Neutrophil (primary cell): ENCODE data around the gene PASD1.

Experiments
- H3K27ac ChIP-seq: fragments of 200-600 bp; sonication (generic); 2 replicates; pipeline ENCODE4 v1.5.1; 2016; ENCODE audit warnings: mild to moderate bottlenecking, moderate library complexity
- H3K27me3 ChIP-seq: fragments of 200-600 bp; sonication (generic); 2 replicates; pipeline ENCODE4 v1.6.0; 2016; ENCODE audit warnings: mild to moderate bottlenecking
- H3K36me3 ChIP-seq: fragments of 200-600 bp; sonication (generic); 2 replicates; pipeline ENCODE4 v1.5.1; 2017
- H3K4me1 ChIP-seq, 2 experiments: fragments of 200-600 bp in 1 of 2; sonication (generic) in 1 of 2; 1 replicate in 1 of 2; 2 replicates in 1 of 2; pipeline versions ENCODE4 v1.5.1 to v1.6.1; 2013 to 2016; ENCODE audit warnings: low read depth in 1 of 2, low read length in 1 of 2, mild to moderate bottlenecking in 1 of 2, moderate library complexity in 1 of 2; ENCODE audit not compliant: control insufficient read depth in 1 of 2, insufficient read depth in 1 of 2
- H3K4me3 ChIP-seq, 2 experiments: fragments of 200-600 bp in 1 of 2; sonication (generic) in 1 of 2; 1 replicate in 1 of 2; 2 replicates in 1 of 2; pipeline ENCODE4 v1.5.1; 2013 to 2016; ENCODE audit warnings: low read depth in 1 of 2, low read length in 1 of 2, mild to moderate bottlenecking in 1 of 2, moderate library complexity in 1 of 2
- H3K9me3 ChIP-seq: fragments of 200-600 bp; sonication (generic); 2 replicates; pipeline ENCODE4 v1.5.1; 2016
- TF ChIP-seq, protein P1 (sequence below): fragments of 200-600 bp; sonication (generic); IDR thresholded peaks from 2 replicates; pipeline ENCODE4 v1.5.1; 2016; ENCODE audit warnings: antibody characterized with exemption

Gene PASD1

DNA sequence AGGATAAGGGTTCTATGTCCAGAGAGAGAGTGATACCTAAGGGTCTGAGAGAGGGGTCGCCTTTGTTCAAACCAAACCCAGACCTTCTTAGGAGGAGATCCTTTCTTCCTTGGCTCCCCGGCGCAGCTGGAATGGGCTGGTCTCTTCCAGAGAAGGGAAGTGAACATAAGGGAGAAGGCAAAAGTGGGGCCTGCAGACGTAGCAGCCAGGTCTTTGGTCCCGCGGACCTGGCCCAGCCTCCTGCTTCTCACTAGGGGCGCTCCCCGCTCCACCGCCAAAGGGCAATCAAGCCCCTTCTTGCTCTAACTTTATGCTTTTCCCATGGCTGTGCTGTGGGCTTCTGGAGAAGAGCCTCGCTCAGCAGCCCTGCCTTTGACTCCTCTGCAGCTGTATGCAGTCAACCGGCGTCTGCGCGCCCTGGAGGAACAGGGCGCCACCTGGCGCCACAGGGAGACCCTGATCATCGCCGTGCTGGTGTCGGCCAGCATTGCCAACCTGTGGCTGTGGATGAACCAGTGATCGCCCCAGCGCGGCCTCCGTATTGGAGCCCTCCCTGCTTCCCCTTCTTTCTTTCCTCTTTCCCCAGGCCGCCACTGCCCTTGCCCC lies 158.9 kb downstream of the PASD1 start:
- H3K4me1 ChIP-seq = no peaks in the 10 kb centered on the region
- no peaks in the 10 kb centered on the region for H3K27me3 ChIP-seq
- H3K4me3 ChIP-seq = no peak overlapping the region
- no peaks in the 10 kb centered on the region for H3K36me3 ChIP-seq
- TF ChIP-seq, protein P1, sequence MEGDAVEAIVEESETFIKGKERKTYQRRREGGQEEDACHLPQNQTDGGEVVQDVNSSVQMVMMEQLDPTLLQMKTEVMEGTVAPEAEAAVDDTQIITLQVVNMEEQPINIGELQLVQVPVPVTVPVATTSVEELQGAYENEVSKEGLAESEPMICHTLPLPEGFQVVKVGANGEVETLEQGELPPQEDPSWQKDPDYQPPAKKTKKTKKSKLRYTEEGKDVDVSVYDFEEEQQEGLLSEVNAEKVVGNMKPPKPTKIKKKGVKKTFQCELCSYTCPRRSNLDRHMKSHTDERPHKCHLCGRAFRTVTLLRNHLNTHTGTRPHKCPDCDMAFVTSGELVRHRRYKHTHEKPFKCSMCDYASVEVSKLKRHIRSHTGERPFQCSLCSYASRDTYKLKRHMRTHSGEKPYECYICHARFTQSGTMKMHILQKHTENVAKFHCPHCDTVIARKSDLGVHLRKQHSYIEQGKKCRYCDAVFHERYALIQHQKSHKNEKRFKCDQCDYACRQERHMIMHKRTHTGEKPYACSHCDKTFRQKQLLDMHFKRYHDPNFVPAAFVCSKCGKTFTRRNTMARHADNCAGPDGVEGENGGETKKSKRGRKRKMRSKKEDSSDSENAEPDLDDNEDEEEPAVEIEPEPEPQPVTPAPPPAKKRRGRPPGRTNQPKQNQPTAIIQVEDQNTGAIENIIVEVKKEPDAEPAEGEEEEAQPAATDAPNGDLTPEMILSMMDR = no peak
- no peak overlapping the region for H3K27ac ChIP-seq
- H3K9me3 ChIP-seq = no peaks in the 10 kb centered on the region

DNA sequence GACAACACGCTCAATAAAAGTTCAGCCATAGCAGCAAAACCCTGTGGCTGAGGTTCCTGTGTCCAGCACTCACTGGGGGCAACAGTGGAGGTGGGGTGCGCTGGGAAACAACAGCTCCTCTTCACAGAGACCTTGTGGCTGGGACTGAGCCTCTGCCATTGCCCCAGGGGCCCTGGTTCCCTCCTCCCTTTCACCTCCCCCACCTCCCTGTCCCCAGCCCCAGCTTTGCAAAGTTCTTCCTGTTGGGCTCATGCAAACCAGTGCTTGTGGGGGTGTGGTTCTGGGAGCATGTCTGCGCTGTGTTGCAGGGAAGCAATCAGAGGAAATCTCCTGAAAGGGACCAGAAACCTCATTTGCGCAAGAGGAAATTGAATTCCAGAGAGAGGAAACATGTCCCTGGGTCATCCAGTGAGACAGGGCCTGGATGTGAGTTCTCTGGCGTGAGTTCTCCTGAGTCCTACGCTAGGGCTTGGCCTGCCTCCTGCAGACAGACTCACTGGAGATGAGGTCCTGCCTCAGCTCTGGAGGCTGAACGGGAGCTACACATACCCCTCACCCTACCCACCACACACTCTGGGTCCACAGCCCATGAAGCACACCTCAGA lies 159.8 kb downstream of the PASD1 start:
- TF ChIP-seq, protein P1 = no peak
- H3K27ac ChIP-seq = no peak overlapping the region
- no peaks in the 10 kb centered on the region for H3K9me3 ChIP-seq
- H3K36me3 ChIP-seq = no peaks in the 10 kb centered on the region
- no peaks in the 10 kb centered on the region for H3K4me1 ChIP-seq
- H3K27me3 ChIP-seq = no peaks in the 10 kb centered on the region
- H3K4me3 ChIP-seq = no peak overlapping the region

DNA sequence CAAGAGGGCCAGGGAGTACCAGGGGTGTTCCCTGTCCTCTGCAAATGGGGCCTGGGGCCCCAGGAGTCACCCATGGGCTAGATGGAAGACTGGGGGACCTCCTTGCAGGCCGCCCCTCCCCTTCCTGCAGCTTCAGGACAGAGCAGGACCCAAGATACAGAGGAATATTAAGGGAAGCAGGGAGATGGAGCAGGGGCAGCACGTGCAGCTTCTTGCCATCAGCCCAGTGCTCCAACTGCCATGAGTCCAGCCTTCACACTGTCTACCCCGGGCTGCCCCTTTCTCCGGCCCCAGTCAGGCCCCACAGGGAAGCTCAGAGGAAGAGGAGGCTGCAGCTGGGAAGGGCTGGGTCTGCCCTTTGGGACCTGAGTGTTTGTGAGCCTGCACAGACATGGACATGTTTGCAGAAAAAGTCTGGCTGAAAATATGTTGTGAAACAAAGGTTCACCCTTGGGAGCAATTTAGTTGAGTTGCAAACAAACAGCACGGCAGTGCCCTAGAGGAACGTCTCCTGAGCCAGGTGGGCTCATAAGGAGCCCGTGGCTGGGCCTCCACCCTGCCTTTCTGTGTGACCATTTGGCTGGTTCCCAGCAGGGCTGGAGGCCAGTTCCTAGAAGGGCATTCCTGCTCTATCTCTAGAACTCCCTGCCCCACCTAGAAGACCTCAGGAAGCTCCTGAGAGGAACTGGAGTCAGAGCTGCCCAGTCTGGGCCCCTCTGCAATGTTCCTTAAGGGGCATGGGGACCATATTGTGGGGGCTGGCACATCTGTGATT lies 161.3 kb downstream of the PASD1 start:
- H3K4me1 ChIP-seq = no peaks in the 10 kb centered on the region
- TF ChIP-seq, protein P1 = no peak
- H3K27ac ChIP-seq = no peak overlapping the region
- no peaks in the 10 kb centered on the region for H3K9me3 ChIP-seq
- no peak overlapping the region for H3K4me3 ChIP-seq
- no peaks in the 10 kb centered on the region for H3K27me3 ChIP-seq
- H3K36me3 ChIP-seq = no peaks in the 10 kb centered on the region

DNA sequence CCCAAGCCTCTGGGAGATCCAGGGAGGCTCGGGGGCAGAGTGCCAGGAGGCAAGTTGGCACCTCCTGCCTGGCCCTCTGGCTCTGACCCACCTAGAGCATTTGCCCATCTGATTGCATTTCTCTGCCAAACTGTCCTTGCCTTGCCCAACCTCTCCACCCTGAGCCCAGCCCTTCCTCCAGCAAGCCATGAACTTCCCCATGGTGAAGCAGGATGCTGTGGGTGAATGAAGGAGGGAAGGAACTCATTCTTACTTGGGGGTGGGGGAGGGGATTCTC lies 161.8 kb downstream of the PASD1 start:
- TF ChIP-seq, protein P1 = no peak
- no peak overlapping the region for H3K27ac ChIP-seq
- no peaks in the 10 kb centered on the region for H3K4me1 ChIP-seq
- H3K4me3 ChIP-seq = no peak overlapping the region
- no peaks in the 10 kb centered on the region for H3K9me3 ChIP-seq
- H3K27me3 ChIP-seq = no peaks in the 10 kb centered on the region
- H3K36me3 ChIP-seq = no peaks in the 10 kb centered on the region
